ENCODE measurements around the gene ANKLE1. TPM values are rescaled to one million over a fixed set of nuclear protein-coding genes. Genes with fewer than 3 reads are reported as not detected.

The ANKLE1 gene
- total RNA-seq, 4 donors from 2014 or later: 0.44 to 2.1 (median 0.90) TPM

DNA sequence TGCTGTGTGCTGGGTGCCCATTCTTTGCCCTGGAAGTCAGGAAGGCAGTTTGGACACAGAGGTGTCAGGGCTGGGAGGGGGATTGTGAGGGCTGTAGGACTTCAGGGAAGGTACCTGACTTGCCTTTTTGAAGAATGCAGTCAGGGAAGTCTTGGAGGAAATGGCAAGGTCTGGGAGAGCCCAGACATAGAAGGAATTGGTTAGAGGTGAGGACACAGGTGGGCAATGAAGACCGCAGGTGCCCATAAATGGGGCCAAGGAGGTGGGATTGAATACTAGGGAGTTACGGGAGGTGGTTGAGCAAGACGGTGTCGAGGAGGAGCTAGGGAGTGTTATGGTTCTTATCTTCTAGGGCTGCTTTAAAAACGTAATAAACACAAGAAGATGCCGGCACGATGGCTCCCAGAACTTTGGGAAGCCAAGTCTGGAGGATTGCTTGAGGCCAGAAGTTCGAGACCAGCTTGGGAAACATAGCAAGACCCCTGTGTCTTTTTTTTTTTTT is 26.2 kb downstream of the ANKLE1 start:
- 89% methylated on average over 8 of the region's 8 CpGs for WGBS, 2 donors
- no peak for DNase-seq (ENCODE audit: low spot score in 2 of 2)
- Histone ChIP-seq H3K27me3 (no peaks in the 10 kb centered on the region), H3K27ac (no peak overlapping the region), H3K36me3 (peaks cover 0 to 11% (median 0%) of the 10 kb centered on the region in 3 donors), H3K4me3 (no peak overlapping the region), H3K9me3 (no peaks in the 10 kb centered on the region), H3K4me1 (peaks cover 0 to 76% (median 39%) of the 10 kb centered on the region in 4 donors)
- TF ChIP-seq POLR2A (IDR thresholded peaks at IDR 0.05) (no peak), CTCF (IDR thresholded peaks at IDR 0.05) (no peak), EP300 (IDR thresholded peaks at IDR 0.05) (no peak)

- peaks cover 0 to 25% (median 0%) of the 10 kb centered on the region in 3 donors for H3K36me3 ChIP-seq
- DNase-seq (ENCODE audit: low spot score in 2 of 2): peak; percentile 99 to 100
- H3K4me3 ChIP-seq: peak within 1 kb of the TSS; percentile 67 to 91 (median 79)
- H3K27ac ChIP-seq: peak within 1 kb of the TSS; percentile 43 to 92 (median 89)
- H3K4me1 ChIP-seq: peaks cover 0 to 63% (median 30%) of the 10 kb centered on the region in 4 donors
- 0 to 2% methylated on average over 31 to 32 of the region's 46 CpGs for WGBS, 2 donors
- peak; percentile 27 to 62 for TF ChIP-seq POLR2A (IDR thresholded peaks at IDR 0.05)
- peak in 1 of 5 experiments; percentile 38 for TF ChIP-seq CTCF (IDR thresholded peaks at IDR 0.05)
- TF ChIP-seq EP300 (IDR thresholded peaks at IDR 0.05): peak; percentile 69 to 87
- H3K9me3 ChIP-seq: no peaks in the 10 kb centered on the region
- H3K27me3 ChIP-seq: no peaks in the 10 kb centered on the region
Measured at GRCh38 chr19:17309198-17309964, 27.7 kb downstream of the ANKLE1 start, which contains the start of gene DDA1. Gene DDA1 (plus strand): TSS chr19:17309563. CDS start chr19:17309655, 92 bp downstream.

GRCh38 chr19:17309965-17310461 is 28.3 kb downstream of the ANKLE1 start:
- peaks cover 0 to 30% (median 0%) of the 10 kb centered on the region in 3 donors for H3K36me3 ChIP-seq
- H3K27me3 ChIP-seq: no peaks in the 10 kb centered on the region
- peaks cover 0 to 57% (median 24%) of the 10 kb centered on the region in 4 donors for H3K4me1 ChIP-seq
- peak overlapping the region; percentile 43 to 92 (median 89) for H3K27ac ChIP-seq
- 6 to 8% methylated on average over 14 to 23 of the region's 23 CpGs for WGBS, 2 donors
- H3K4me3 ChIP-seq: peak overlapping the region; percentile 67 to 91 (median 79)
- DNase-seq (ENCODE audit: low spot score in 2 of 2): no peak
- no peaks in the 10 kb centered on the region for H3K9me3 ChIP-seq
- TF ChIP-seq EP300 (IDR thresholded peaks at IDR 0.05) (no peak), CTCF (IDR thresholded peaks at IDR 0.05) (no peak), POLR2A (IDR thresholded peaks at IDR 0.05) (no peak)

- no peak for DNase-seq (ENCODE audit: low spot score in 2 of 2)
- H3K4me3 ChIP-seq: no peak overlapping the region
- TF ChIP-seq CTCF (IDR thresholded peaks at IDR 0.05) (no peak), EP300 (IDR thresholded peaks at IDR 0.05) (no peak), POLR2A (IDR thresholded peaks at IDR 0.05) (no peak)
- H3K9me3 ChIP-seq: no peaks in the 10 kb centered on the region
- H3K4me1 ChIP-seq: peaks cover 0 to 46% (median 16%) of the 10 kb centered on the region in 4 donors
- no peaks in the 10 kb centered on the region for H3K27me3 ChIP-seq
- H3K27ac ChIP-seq: no peak overlapping the region
- WGBS, 2 donors: 62 to 67% methylated on average over 11 of the region's 11 CpGs
- peaks cover 0 to 43% (median 9%) of the 10 kb centered on the region in 3 donors for H3K36me3 ChIP-seq
Measured at GRCh38 chr19:17311455-17312188, 29.9 kb downstream of the ANKLE1 start.

Measured in tibial nerve (tissue), 4 donors.